ENCODE measurements around the gene ISYNA1.

DNA sequence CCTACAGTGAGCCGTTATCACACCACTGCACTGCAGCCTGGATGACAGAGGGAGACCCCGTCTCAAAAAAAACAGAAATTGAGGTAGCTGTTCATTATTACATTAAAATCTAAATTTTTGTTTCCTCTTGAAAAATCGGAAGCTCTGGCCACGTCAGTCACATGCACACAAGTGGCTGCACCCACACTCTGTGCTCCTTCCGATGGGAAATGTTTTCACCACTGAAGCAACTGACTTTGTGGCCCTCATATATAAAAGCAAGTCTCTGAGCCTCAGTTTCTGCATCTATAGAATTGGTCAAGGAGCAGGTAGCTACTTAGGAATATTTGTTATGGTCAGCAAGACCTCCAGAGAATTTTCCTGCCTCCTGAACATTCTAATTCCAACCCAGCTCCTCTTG lies 45.0 kb downstream of the ISYNA1 start:
- TF ChIP-seq GATA2 (IDR thresholded peaks at IDR 0.05; ENCODE audit: low read depth, low read length) (no peak), GATA3 (IDR thresholded peaks at IDR 0.05; ENCODE audit: low read depth, low read length) (no peak)
